Loucy (cell line): ENCODE data around the gene PPWD1.

Experiments
- CTCF ChIP-seq: fragments of 200-600 bp; sonication (generic); conservative IDR thresholded peaks from 2 replicates; pipeline ENCODE4 v1.5.1; 2014; ENCODE audit warnings: mild to moderate bottlenecking, antibody characterized with exemption, low read length
- EZH2phosphoT487 ChIP-seq: fragments of 200-600 bp; IDR thresholded peaks from 2 replicates; pipeline ENCODE4 v1.6.1; 2018; ENCODE audit warnings: antibody characterized with exemption, mild to moderate bottlenecking, moderate library complexity, borderline replicate concordance

GRCh38 chr5:65611524-65611923 is 48.4 kb downstream of the PPWD1 start:
- no peak for TF ChIP-seq CTCF
- no peak for TF ChIP-seq EZH2phosphoT487
